ENCODE data around the gene ZFPM1.

- no peak for TF ChIP-seq POLR2A (IDR thresholded peaks at IDR 0.05; ENCODE audit: borderline replicate concordance, extremely low read depth, insufficient read depth, insufficient read length)
- TF ChIP-seq, protein P1, sequence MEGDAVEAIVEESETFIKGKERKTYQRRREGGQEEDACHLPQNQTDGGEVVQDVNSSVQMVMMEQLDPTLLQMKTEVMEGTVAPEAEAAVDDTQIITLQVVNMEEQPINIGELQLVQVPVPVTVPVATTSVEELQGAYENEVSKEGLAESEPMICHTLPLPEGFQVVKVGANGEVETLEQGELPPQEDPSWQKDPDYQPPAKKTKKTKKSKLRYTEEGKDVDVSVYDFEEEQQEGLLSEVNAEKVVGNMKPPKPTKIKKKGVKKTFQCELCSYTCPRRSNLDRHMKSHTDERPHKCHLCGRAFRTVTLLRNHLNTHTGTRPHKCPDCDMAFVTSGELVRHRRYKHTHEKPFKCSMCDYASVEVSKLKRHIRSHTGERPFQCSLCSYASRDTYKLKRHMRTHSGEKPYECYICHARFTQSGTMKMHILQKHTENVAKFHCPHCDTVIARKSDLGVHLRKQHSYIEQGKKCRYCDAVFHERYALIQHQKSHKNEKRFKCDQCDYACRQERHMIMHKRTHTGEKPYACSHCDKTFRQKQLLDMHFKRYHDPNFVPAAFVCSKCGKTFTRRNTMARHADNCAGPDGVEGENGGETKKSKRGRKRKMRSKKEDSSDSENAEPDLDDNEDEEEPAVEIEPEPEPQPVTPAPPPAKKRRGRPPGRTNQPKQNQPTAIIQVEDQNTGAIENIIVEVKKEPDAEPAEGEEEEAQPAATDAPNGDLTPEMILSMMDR (IDR thresholded peaks at IDR 0.05 in 2 of 3, conservative IDR thresholded peaks at IDR 0.05 in 1 of 3; ENCODE audit: borderline replicate concordance in 1 of 3, insufficient read depth in 1 of 3, low read depth in 2 of 3, low read length in 2 of 3), result no peak
- no peak for TF ChIP-seq POLR2AphosphoS5 (IDR thresholded peaks at IDR 0.05; ENCODE audit: low read depth, low read length)
- TF ChIP-seq JUND (IDR thresholded peaks at IDR 0.05), result no peak
- TF ChIP-seq ZFX (IDR thresholded peaks at IDR 0.05), result no peak
- no peak for TF ChIP-seq EZH2 (IDR thresholded peaks at IDR 0.05)
- TF ChIP-seq, protein P2, sequence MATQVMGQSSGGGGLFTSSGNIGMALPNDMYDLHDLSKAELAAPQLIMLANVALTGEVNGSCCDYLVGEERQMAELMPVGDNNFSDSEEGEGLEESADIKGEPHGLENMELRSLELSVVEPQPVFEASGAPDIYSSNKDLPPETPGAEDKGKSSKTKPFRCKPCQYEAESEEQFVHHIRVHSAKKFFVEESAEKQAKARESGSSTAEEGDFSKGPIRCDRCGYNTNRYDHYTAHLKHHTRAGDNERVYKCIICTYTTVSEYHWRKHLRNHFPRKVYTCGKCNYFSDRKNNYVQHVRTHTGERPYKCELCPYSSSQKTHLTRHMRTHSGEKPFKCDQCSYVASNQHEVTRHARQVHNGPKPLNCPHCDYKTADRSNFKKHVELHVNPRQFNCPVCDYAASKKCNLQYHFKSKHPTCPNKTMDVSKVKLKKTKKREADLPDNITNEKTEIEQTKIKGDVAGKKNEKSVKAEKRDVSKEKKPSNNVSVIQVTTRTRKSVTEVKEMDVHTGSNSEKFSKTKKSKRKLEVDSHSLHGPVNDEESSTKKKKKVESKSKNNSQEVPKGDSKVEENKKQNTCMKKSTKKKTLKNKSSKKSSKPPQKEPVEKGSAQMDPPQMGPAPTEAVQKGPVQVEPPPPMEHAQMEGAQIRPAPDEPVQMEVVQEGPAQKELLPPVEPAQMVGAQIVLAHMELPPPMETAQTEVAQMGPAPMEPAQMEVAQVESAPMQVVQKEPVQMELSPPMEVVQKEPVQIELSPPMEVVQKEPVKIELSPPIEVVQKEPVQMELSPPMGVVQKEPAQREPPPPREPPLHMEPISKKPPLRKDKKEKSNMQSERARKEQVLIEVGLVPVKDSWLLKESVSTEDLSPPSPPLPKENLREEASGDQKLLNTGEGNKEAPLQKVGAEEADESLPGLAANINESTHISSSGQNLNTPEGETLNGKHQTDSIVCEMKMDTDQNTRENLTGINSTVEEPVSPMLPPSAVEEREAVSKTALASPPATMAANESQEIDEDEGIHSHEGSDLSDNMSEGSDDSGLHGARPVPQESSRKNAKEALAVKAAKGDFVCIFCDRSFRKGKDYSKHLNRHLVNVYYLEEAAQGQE (IDR thresholded peaks at IDR 0.05; ENCODE audit: low read depth), result no peak
- TF ChIP-seq EZH2phosphoT487 (IDR thresholded peaks at IDR 0.05; ENCODE audit: borderline replicate concordance), result no peak
- TF ChIP-seq ZBTB33 (IDR thresholded peaks at IDR 0.05; ENCODE audit: extremely low read depth, insufficient replicate concordance, low read length), result no peak
- no peak for TF ChIP-seq ELF1 (IDR thresholded peaks at IDR 0.05; ENCODE audit: borderline replicate concordance, low read depth)
- no peak for TF ChIP-seq FOSL1 (IDR thresholded peaks at IDR 0.05; ENCODE audit: low read depth)
- no peak for TF ChIP-seq ZNF274 (IDR thresholded peaks at IDR 0.05; ENCODE audit: low read depth, low read length)
- no peak for TF ChIP-seq SIN3A (IDR thresholded peaks at IDR 0.05; ENCODE audit: low read depth)
- TF ChIP-seq ATF3 (IDR thresholded peaks at IDR 0.05), result no peak
Measured at GRCh38 chr16:88539652-88540345, 86.7 kb downstream of the ZFPM1 start.

All from HCT116 (cell line).